Kidney capillary endothelial cell (primary cell): Measurements from ENCODE around the gene NDUFS2.

Source experiments
- DNase-seq: peaks from one replicate; pipeline ENCODE4 v3.0.0-alpha.2; 2018; ENCODE audit warnings: low spot score

Gene NDUFS2

GRCh38 chr1:161201836-161202712, at the start of gene NDUFS2:
NDUFS2 (plus strand) TSS chr1:161202367; CDS start chr1:161202386, 19 bp downstream.
- DNase-seq = peak; percentile 97

- DNase-seq = no peak
These were observed 49.0 kb upstream of the NDUFS2 start for GRCh38 chr1:161153176-161153575.

DNA sequence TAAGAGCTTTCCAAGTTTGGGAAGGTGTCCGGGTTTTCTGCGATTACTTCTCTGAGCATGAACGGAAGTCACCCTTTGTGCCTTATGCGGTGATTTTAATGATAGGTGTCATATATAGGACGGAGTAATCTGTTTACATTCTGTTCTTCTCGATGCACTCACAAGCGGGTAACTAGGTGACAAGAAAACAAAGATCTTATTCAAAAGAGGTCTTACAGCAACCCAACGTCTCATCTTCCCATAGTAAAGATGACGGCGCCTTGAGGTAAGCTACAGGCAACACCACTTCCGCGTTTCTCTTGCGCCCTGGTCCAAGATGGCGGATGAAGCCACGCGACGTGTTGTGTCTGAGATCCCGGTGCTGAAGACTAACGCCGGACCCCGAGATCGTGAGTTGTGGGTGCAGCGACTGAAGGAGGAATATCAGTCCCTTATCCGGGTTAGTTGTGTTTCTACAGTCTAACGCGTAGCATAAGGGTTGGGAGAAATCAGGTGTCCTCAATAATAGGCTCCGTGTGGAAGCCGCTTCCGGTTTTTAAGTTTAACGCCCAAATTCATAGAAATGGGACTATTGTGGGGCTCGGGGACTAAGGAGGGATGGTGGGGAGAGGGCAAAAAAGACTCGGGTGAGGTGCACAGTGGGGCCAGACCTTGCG, 48.4 kb upstream of the NDUFS2 start, which contains the start of gene UFC1:
Gene UFC1, plus strand, starts transcription at position 297 of the 656 bp plus-strand sequence. Its CDS starts 20 bp downstream, at position 317.
- DNase-seq = peak; percentile 90

DNA sequence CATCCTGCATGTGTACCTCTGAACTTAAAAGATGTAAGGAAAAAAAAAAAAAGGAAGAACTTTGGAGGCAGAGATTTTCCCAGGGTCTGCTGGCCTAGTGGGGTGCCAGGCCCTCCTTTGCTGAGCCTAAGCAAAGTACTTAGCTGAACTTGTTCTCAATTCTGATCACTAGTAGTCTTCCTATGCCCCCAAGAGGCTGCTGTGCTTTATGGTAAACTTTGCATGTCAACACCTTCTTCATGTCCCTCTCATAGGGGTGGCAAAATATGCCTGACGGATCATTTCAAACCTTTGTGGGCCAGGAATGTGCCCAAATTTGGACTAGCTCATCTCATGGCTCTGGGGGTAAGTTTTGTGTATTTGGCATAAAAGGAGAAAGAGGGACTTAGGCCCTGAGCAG, 44.3 kb upstream of the NDUFS2 start:
- DNase-seq = no peak

- no peak for DNase-seq
These were observed 43.7 kb upstream of the NDUFS2 start for GRCh38 chr1:161158316-161159010.

- peak; percentile 85 for DNase-seq
These were observed 42.9 kb upstream of the NDUFS2 start, which contains the start of gene USP21 for GRCh38 chr1:161159087-161159912. USP21 (plus strand) TSS chr1:161159500; CDS start chr1:161160641, 1,141 bp downstream.

- DNase-seq = no peak
These were observed 42.3 kb upstream of the NDUFS2 start for GRCh38 chr1:161159913-161160243.

GRCh38 chr1:161160671-161161145, 41.5 kb upstream of the NDUFS2 start:
- DNase-seq = no peak

DNA sequence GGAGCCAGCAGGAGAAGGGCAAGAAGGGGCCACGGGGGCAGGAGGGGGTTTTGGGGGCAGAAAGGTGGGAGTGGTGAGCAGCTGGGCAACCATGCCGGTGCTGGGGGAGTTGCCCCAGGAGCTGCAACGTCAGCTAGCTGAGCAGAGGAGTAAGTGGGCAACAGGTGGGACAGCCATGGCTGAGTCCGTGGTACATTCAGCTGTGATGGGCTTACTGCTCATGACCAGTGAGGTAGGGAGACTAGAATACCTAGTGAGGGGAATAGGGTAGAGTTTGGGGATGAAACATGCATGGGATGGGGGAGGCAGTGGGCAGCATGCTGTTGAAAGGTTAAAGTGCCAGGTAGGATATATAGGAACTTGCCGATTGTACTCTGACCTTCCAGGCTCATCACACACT, 40.5 kb upstream of the NDUFS2 start:
- no peak for DNase-seq

DNA sequence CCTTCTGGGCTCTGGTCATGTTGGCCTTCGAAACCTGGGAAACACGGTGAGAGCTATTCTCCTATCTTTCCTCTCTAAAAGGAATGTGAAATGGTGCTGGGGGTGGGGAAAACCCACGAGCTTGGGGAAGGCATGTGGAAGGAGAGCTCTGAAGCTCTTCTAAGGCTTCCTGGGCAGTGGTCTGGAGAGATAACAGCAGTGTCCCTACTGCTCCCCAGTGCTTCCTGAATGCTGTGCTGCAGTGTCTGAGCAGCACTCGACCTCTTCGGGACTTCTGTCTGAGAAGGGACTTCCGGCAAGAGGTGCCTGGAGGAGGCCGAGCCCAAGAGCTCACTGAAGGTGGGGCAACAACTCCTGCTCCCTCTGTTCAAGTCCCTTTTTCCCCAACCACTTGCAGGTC, 40.1 kb upstream of the NDUFS2 start:
- DNase-seq = no peak

- DNase-seq = no peak
These were observed 39.4 kb upstream of the NDUFS2 start for GRCh38 chr1:161162806-161163205.

DNA sequence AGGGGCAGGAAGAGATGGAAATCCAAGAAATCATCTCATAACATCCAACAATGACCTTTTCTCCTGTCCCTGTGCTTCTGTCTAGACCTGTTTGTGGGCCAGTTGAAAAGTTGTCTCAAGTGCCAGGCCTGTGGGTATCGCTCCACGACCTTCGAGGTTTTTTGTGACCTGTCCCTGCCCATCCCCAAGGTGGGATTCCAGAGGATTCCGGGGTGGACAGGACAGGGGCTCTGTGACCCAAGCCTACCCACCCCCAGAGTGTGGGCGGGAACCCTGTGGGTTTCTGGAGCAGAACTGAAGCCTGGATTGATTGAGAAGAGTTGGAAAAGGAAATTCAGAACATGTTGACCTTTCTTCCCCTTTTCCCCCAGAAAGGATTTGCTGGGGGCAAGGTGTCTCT, 38.4 kb upstream of the NDUFS2 start:
- no peak for DNase-seq

DNA sequence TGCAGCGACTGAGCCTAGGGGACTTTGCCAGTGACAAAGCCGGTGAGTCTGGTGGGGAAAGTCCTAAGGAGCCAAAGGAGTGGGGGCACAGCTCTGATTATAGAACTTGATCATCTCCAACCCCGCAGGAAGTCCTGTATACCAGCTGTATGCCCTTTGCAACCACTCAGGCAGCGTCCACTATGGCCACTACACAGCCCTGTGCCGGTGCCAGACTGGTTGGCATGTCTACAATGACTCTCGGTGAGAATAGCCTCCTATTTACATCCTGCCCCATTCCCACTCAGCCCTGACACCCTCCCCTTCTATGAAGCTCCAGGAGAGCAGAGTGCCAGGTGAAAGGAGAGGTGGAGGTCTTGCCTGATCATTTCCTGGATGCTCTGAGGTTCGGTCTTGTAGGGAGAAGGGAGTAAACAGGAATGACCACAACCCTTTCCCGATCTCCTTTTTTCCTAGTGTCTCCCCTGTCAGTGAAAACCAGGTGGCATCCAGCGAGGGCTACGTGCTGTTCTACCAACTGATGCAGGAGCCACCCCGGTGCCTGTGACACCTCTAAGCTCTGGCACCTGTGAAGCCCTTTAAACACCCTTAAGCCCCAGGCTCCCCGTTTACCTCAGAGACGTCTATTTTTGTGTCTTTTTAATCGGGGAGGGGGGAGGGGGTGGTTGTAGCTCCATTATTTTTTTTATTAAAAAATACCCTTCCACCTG, 37.1 kb upstream of the NDUFS2 start:
- no peak for DNase-seq

- DNase-seq = peak; percentile 99
These were observed 36.2 kb upstream of the NDUFS2 start, which contains the start of gene PPOX for GRCh38 chr1:161165742-161166668. PPOX (plus strand) TSS chr1:161166426; CDS start chr1:161166848, 422 bp downstream.

GRCh38 chr1:161166669-161167548, 35.3 kb upstream of the NDUFS2 start:
- no peak for DNase-seq

DNA sequence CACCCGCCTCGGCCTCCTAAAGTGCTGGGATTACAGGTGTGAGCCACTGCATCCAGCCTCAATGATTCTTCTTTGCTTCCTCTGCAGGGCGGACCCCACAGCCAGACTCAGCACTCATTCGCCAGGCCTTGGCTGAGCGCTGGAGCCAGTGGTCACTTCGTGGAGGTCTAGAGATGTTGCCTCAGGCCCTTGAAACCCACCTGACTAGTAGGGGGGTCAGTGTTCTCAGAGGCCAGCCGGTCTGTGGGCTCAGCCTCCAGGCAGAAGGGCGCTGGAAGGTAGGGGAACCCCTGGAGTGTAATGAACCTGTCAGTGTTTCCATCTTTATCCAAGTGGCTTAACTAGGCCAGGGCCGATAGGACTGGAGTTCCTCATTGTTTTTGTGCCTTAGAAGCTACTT, 33.3 kb upstream of the NDUFS2 start:
- no peak for DNase-seq

DNA sequence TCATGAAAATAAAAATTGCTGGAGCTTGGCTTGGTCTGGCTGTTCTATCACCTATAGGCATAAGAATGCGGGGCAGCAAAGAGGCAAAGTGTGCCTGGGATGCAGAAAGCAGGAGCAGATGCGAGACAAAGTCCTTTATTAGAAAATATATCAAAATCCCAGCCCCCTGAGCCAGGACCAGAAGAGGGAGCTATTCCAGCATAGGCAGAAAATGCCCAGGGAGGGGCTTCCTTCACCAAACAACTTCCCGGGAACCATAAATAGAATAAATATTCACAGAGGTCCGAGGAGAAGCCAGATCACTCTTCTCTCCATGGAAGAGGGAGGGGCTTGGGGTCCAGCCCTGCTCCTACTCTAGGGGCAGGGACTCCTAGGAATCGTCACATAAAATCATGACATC, 31.0 kb upstream of the NDUFS2 start:
- DNase-seq = no peak

GRCh38 chr1:161171696-161172095, 30.5 kb upstream of the NDUFS2 start:
- DNase-seq = no peak

DNA sequence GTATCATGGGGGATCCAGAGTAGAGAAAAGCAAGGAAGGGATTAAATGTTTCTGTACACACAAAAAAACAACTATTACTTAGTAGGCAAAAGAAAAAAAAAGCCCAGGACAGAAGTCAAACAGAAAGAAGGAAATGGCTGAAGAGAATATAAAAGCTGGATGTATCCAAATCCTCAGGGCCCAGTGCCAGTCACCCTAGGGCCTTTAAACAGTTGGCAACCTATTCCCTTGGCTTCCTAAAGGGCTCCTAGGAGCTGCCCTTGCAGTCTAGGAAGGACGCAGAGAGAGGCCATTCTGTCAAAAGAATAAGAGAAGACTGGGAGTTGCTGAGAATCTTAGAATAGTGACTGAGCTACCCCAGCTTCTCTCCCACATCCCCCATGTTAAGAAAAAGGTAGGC, 29.8 kb upstream of the NDUFS2 start:
- DNase-seq = no peak
